WTC11 (cell line): ENCODE data around the gene LRMDA.

ENCODE experiments used
- CTCF ChIP-seq: fragments of 200-600 bp; IDR thresholded peaks from 2 replicates; pipeline ENCODE4 v1.8.0; 2022; ENCODE audit warnings: antibody characterized with exemption
- NR2C2 ChIP-seq: sonication (generic); formaldehyde crosslinking; IDR thresholded peaks from 2 replicates; pipeline ENCODE4 v1.8.0; 2022; ENCODE audit warnings: mild to moderate bottlenecking, missing genetic modification reagents
- NR3C1 ChIP-seq: sonication (generic); formaldehyde crosslinking; conservative IDR thresholded peaks from 2 replicates; pipeline ENCODE4 v1.8.1; 2023; ENCODE audit warnings: low read depth, mild to moderate bottlenecking, missing genetic modification reagents
- ZNF121 ChIP-seq: sonication (generic); formaldehyde crosslinking; IDR thresholded peaks from 2 replicates; pipeline ENCODE4 v1.8.0; 2023; ENCODE audit warnings: missing genetic modification reagents
- ZNF416 ChIP-seq: fragments of 250-450 bp; sonication (Bioruptor Pico); IDR thresholded peaks from 2 replicates; pipeline ENCODE4 v1.9.0; 2021; ENCODE audit warnings: mild to moderate bottlenecking, inconsistent platforms
- TF ChIP-seq, protein P1 (sequence below): sonication (generic); formaldehyde crosslinking; IDR thresholded peaks from 2 replicates; pipeline ENCODE4 v1.8.0; 2023; ENCODE audit warnings: missing genetic modification reagents
- TF ChIP-seq, protein P2 (sequence below): sonication (generic); formaldehyde crosslinking; IDR thresholded peaks from 2 replicates; pipeline ENCODE4 v1.8.0; 2022; ENCODE audit warnings: mild to moderate bottlenecking, missing genetic modification reagents
- TF ChIP-seq, protein P3 (sequence below): sonication (generic); formaldehyde crosslinking; IDR thresholded peaks from 2 replicates; pipeline ENCODE4 v1.8.1; 2023; ENCODE audit warnings: mild to moderate bottlenecking, missing genetic modification reagents, moderate library complexity

DNA sequence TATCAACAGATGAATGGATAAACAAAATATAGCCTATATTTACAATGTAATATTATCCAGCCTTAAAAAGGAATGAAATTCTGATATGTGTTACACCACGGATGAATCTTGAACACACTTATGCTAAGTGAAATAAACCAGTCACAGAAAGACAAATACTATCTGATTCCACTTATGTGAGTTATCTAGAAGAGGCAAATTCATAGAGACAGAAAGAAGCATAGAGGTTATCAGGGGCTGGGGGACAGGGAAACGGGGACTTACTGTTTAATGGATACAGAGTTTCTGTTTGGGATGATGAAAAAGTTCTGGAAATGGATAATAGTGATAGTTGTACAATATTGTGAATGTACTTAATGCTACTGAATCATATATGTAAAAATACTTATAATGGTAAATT is 329.9 kb downstream of the LRMDA start:
- no peak for TF ChIP-seq NR3C1
- no peak for TF ChIP-seq CTCF
- TF ChIP-seq, protein P1, sequence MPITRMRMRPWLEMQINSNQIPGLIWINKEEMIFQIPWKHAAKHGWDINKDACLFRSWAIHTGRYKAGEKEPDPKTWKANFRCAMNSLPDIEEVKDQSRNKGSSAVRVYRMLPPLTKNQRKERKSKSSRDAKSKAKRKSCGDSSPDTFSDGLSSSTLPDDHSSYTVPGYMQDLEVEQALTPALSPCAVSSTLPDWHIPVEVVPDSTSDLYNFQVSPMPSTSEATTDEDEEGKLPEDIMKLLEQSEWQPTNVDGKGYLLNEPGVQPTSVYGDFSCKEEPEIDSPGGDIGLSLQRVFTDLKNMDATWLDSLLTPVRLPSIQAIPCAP = no peak
- no peak for TF ChIP-seq NR2C2 (CRISPR knock-in tag)
- no peak for TF ChIP-seq ZNF416 (CRISPR knock-in tag)
- TF ChIP-seq, protein P2, sequence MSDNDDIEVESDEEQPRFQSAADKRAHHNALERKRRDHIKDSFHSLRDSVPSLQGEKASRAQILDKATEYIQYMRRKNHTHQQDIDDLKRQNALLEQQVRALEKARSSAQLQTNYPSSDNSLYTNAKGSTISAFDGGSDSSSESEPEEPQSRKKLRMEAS (CRISPR knock-in tag) = no peak
- TF ChIP-seq, protein P3, sequence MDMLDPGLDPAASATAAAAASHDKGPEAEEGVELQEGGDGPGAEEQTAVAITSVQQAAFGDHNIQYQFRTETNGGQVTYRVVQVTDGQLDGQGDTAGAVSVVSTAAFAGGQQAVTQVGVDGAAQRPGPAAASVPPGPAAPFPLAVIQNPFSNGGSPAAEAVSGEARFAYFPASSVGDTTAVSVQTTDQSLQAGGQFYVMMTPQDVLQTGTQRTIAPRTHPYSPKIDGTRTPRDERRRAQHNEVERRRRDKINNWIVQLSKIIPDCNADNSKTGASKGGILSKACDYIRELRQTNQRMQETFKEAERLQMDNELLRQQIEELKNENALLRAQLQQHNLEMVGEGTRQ (CRISPR knock-in tag) = no peak
- TF ChIP-seq ZNF121 (CRISPR knock-in tag) = no peak
